HCT116 (cell line): ENCODE data around the gene KNDC1. TPM values are rescaled to one million over a fixed set of nuclear protein-coding genes. Genes with fewer than 3 reads are reported as not detected.

Experiments used
- ATAC-seq: fragments of 200-7000 bp; cut with Tn5 transposase; 2 replicates; pipeline ENCODE4 v1.9.1; 2020; ENCODE audit warnings: mild to moderate bottlenecking, moderate library complexity
- BruUV-seq: library from RNA; stranded (reverse); fragments of 400-500 nt; replicated peaks from 2 replicates; lab custom pipeline; 2021; lab: Mats Ljungman, UMichigan
- CTCF ChIA-PET: fragments of 300-600 bp; sonication (Branson Sonifier 250); formaldehyde crosslinking; loops from one replicate; lab custom pipeline; 2021; ENCODE audit warnings: antibody characterized with exemption; lab: Charles Lee
- POLR2A ChIA-PET: fragments of 300-600, 350-600 bp; sonication (Branson Sonifier 250); formaldehyde crosslinking; loops from one replicate; lab custom pipeline; 2021; ENCODE audit warnings: antibody characterized with exemption; lab: Charles Lee
- RAD21 ChIA-PET, 2 experiments: fragments of 300-600 bp; sonication (Branson Sonifier 250); formaldehyde crosslinking; loops; one replicate each; lab custom pipeline; 2023; ENCODE audit warnings: low total read pairs in 2 of 2; ENCODE audit not compliant: uncharacterized antibody in 2 of 2, unreplicated experiment in 2 of 2, low non-redundant PET in 1 of 2; lab: Charles Lee
- DNase-seq: peaks from one replicate; pipeline ENCODE4 v3.0.0-alpha.2; 2010; ENCODE audit warnings: low read depth, low spot score
- H2AFZ ChIP-seq: fragments of 200-600 bp; shearing (Covaris generic), sonication (generic); 2 replicates; pipeline ENCODE4 v1.6.1; 2017; ENCODE audit warnings: low read depth, mixed run types, mixed read lengths, antibody characterized with exemption, low read length; ENCODE audit not compliant: poor library complexity, severe bottlenecking
- H3K27ac ChIP-seq: 2 replicates; pipeline ENCODE4 v1.5.1; 2012; ENCODE audit warnings: low read depth, low read length
- H3K27me3 ChIP-seq: fragments of 200-600 bp; sonication (generic); 2 replicates; pipeline ENCODE4 v1.6.1; 2016; ENCODE audit warnings: mixed run types, low read length, mixed read lengths; ENCODE audit not compliant: insufficient read depth
- H3K36me3 ChIP-seq, 2 experiments: fragments of 200-500 bp in 1 of 2; fragments of 200-600 bp in 1 of 2; sonication (Bioruptor generic) in 1 of 2; sonication (generic) in 1 of 2; 2 replicates each; pipeline versions ENCODE4 v1.5.1 to v1.6.1; 2014 to 2016; ENCODE audit warnings: low read length in 2 of 2, inconsistent platforms in 1 of 2, mixed read lengths in 1 of 2, mixed run types in 1 of 2; ENCODE audit not compliant: insufficient read depth in 2 of 2, control insufficient read depth in 1 of 2
- H3K4me1 ChIP-seq, 2 experiments: fragments of 200-600 bp in 1 of 2; sonication (generic) in 1 of 2; 2 replicates each; pipeline versions ENCODE4 v1.5.1 to v1.6.1; 2012 to 2017; ENCODE audit warnings: low read length in 2 of 2, inconsistent platforms in 1 of 2, mild to moderate bottlenecking in 1 of 2, mixed read lengths in 1 of 2, mixed run types in 1 of 2, moderate library complexity in 1 of 2; ENCODE audit not compliant: insufficient read depth in 2 of 2, control insufficient read depth in 1 of 2
- H3K4me2 ChIP-seq: fragments of 200-600 bp; sonication (generic); 2 replicates; pipeline ENCODE4 v1.6.1; 2017; ENCODE audit warnings: mixed run types, low read length, mixed read lengths
- H3K4me3 ChIP-seq, 2 experiments: fragments of 200-600 bp in 1 of 2; sonication (generic) in 1 of 2; replicated peaks in 1 of 2; 2 replicates each; pipeline ENCODE4 v1.5.1; 2011 to 2016; ENCODE audit warnings: low read length in 2 of 2, control low read depth in 1 of 2, low read depth in 1 of 2, mild to moderate bottlenecking in 1 of 2, mixed read lengths in 1 of 2, mixed run types in 1 of 2
- H3K79me2 ChIP-seq: fragments of 200-600 bp; sonication (generic); 2 replicates; pipeline ENCODE4 v1.6.1; 2017; ENCODE audit warnings: mild to moderate bottlenecking, mixed run types, low read length, moderate library complexity, mixed read lengths; ENCODE audit not compliant: insufficient read depth
- H3K9ac ChIP-seq: fragments of 200-600 bp; sonication (generic); 2 replicates; pipeline ENCODE4 v1.6.1; 2016; ENCODE audit warnings: low read length, mixed read lengths
- H3K9me2 ChIP-seq: fragments of 200-600 bp; sonication (generic), shearing (Covaris generic); 2 replicates; pipeline ENCODE4 v1.6.1; 2017; ENCODE audit warnings: mixed run types, mild to moderate bottlenecking, moderate library complexity; ENCODE audit not compliant: insufficient read depth
- H3K9me3 ChIP-seq, 2 experiments: fragments of 200-500 bp in 1 of 2; fragments of 200-600 bp in 1 of 2; sonication (Bioruptor generic) in 1 of 2; sonication (generic) in 1 of 2; 2 replicates each; pipeline ENCODE4 v1.6.1; 2014 to 2017; ENCODE audit warnings: low read length in 2 of 2, mixed read lengths in 2 of 2, inconsistent platforms in 1 of 2, low read depth in 1 of 2, mild to moderate bottlenecking in 1 of 2, mixed run types in 1 of 2, moderate library complexity in 1 of 2; ENCODE audit not compliant: control insufficient read depth in 1 of 2, insufficient read depth in 1 of 2
- H4K20me1 ChIP-seq: fragments of 200-600 bp; sonication (generic), shearing (Covaris generic); 2 replicates; pipeline ENCODE4 v1.6.1; 2017; ENCODE audit warnings: mixed run types, mild to moderate bottlenecking, moderate library complexity; ENCODE audit not compliant: insufficient read depth
- CBX3 ChIP-seq: IDR thresholded peaks from 2 replicates; pipeline ENCODE4 v1.6.1; 2012; ENCODE audit warnings: low read depth
- CEBPB ChIP-seq: IDR thresholded peaks from 2 replicates; pipeline ENCODE4 v1.6.1; 2012; ENCODE audit warnings: low read depth
- EGR1 ChIP-seq: IDR thresholded peaks from 2 replicates; pipeline ENCODE4 v1.6.1; 2012; ENCODE audit warnings: low read depth
- ELF1 ChIP-seq: IDR thresholded peaks from 2 replicates; pipeline ENCODE4 v1.6.1; 2012; ENCODE audit warnings: low read depth, borderline replicate concordance
- JUND ChIP-seq: IDR thresholded peaks from 2 replicates; pipeline ENCODE4 v1.6.1; 2012
- POLR2AphosphoS5 ChIP-seq: IDR thresholded peaks from 2 replicates; pipeline ENCODE4 v1.6.1; 2011; ENCODE audit warnings: mild to moderate bottlenecking, low read depth, low read length, moderate library complexity
- SP1 ChIP-seq: IDR thresholded peaks from 2 replicates; pipeline ENCODE4 v1.6.1; 2012; ENCODE audit warnings: low read depth
- SRF ChIP-seq: IDR thresholded peaks from 2 replicates; pipeline ENCODE4 v1.6.1; 2012; ENCODE audit warnings: low read depth
- YY1 ChIP-seq: IDR thresholded peaks from 2 replicates; pipeline ENCODE4 v1.6.1; 2011; ENCODE audit warnings: low read length, low read depth, moderate library complexity, mild to moderate bottlenecking; ENCODE audit not compliant: insufficient replicate concordance; ENCODE audit errors: extremely low read depth
- intact Hi-C: fragments of 100-400 bp; cut with micrococcal nuclease; formaldehyde crosslinking; loops from 2 replicates; pipeline ENCODE4 v1.10.0; 2022
- total RNA-seq: library from RNA; stranded (reverse); gene quantifications from one replicate; pipeline ENCODE4 v1.2.1, GENCODE V29; 2021; ENCODE audit not compliant: unreplicated experiment
- TF ChIP-seq, protein P1 (sequence below), 3 experiments: fragments of 200-600 bp in 1 of 3; sonication (generic) in 1 of 3; IDR thresholded peaks in 2 of 3; conservative IDR thresholded peaks in 1 of 3; 2 replicates each; pipeline ENCODE4 v1.5.1; 2012 to 2017; ENCODE audit warnings: low read depth in 2 of 3, low read length in 2 of 3, antibody characterized with exemption in 1 of 3, borderline replicate concordance in 1 of 3, control low read depth in 1 of 3, mild to moderate bottlenecking in 1 of 3, mixed read lengths in 1 of 3, mixed run types in 1 of 3, moderate library complexity in 1 of 3; ENCODE audit not compliant: insufficient read depth in 1 of 3
- TF ChIP-seq, protein P2 (sequence below): IDR thresholded peaks from 2 replicates; pipeline ENCODE4 v1.6.1; 2012; ENCODE audit warnings: low read depth

Gene KNDC1
- total RNA-seq, 1 experiment from 2014 or later, result 3.6 TPM

DNA sequence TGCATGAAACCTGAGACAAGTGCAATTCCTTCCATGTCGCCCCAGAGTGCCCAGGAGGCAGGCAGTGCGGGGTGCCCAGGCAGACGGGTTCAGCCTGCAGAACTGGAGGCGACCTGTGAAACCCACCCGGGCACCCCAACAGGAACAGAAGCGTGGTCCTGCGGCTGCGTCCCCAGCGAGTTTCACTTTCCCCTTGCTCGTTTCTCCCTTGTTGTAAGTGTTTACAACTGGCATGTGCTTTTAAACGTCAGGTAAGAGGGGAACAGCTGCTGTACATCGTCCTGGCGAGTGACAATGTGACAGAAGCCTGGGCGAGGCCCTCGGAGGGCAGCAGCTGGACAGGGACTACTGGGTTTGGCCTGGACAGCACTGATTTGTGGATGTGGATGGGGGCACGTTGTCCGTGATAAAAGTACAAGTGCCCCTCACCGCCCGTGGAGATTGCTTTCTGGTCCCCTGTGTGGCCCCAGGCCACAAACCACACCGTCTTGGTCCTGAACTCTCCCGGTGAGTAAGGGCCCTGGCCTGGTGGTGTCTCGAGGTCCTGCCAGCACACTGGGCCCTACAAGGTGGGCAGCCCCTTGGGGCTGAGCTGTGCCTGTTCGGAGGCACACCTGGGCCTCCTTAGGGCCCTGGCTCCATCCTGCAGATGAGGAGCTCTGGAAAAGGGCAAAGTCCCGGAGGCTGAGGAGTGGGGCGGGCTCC, 81.6 kb downstream of the KNDC1 start (continued):
- TF ChIP-seq CEBPB (no peak), SP1 (no peak), JUND (no peak), ELF1 (no peak)
- TF ChIP-seq, protein P1, sequence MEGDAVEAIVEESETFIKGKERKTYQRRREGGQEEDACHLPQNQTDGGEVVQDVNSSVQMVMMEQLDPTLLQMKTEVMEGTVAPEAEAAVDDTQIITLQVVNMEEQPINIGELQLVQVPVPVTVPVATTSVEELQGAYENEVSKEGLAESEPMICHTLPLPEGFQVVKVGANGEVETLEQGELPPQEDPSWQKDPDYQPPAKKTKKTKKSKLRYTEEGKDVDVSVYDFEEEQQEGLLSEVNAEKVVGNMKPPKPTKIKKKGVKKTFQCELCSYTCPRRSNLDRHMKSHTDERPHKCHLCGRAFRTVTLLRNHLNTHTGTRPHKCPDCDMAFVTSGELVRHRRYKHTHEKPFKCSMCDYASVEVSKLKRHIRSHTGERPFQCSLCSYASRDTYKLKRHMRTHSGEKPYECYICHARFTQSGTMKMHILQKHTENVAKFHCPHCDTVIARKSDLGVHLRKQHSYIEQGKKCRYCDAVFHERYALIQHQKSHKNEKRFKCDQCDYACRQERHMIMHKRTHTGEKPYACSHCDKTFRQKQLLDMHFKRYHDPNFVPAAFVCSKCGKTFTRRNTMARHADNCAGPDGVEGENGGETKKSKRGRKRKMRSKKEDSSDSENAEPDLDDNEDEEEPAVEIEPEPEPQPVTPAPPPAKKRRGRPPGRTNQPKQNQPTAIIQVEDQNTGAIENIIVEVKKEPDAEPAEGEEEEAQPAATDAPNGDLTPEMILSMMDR (IDR thresholded peaks at IDR 0.05 in 2 of 3, conservative IDR thresholded peaks at IDR 0.05 in 1 of 3; ENCODE audit: borderline replicate concordance in 1 of 3, insufficient read depth in 1 of 3, low read depth in 2 of 3, low read length in 2 of 3), result no peak

DNA sequence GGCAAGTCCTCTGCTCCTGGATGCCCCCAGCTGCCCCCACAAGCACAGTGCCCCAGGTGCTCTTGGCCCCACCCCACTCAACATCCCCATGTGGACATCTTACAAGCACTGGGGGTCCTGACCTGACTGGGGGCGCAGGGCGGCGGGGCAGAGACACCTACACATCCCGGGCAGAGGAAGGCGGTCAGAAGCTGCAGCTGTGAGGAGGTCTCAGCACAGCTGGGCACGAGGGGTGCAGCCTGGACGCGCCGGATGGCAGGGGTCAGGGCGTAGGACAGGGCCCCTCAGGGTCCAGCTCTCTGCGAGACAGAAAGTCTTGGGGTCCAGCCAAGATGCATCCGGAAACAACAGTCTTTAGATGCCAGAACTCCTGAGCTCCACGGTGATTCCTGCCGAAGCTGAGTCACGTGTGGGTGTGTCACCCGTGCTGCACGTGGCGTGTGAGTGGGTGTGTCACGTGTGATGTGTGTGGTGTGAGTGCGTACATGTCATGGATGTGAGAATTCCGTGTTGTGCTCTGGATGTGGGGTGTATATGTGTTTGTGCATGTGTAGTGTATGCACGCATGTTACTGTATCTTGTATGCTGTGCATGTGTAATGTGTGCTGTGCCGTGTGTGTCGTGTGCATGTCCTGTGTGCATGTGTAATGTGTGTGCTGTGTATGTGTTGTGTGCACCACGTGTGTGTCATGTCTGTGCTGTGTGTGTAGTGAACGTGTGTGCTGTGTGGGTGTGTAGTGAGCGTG, 82.8 kb downstream of the KNDC1 start:
- RAD21 ChIA-PET, result no interaction called here
- no peak for DNase-seq
- BruUV-seq, result no TSS peak
- POLR2A ChIA-PET, result no interaction called here
- Histone ChIP-seq H3K79me2 (no peaks in the 10 kb centered on the region), H3K9ac (no peak overlapping the region), H2AFZ (no peak overlapping the region), H3K4me1 (peaks cover 0 to 9% of the 10 kb centered on the region in 2 experiments; a peak in 1 of 4 replicates), H3K4me3 (no peak overlapping the region), H3K4me2 (no peak overlapping the region), H4K20me1 (no peaks in the 10 kb centered on the region), H3K27ac (no peak overlapping the region), H3K36me3 (no peaks in the 10 kb centered on the region), H3K27me3 (no peaks in the 10 kb centered on the region), H3K9me2 (no peaks in the 10 kb centered on the region), H3K9me3 (no peaks in the 10 kb centered on the region)
- CTCF ChIA-PET, result no interaction called here
- intact Hi-C loops, result no loop called here
- TF ChIP-seq CBX3, result no peak
- TF ChIP-seq, protein P2, sequence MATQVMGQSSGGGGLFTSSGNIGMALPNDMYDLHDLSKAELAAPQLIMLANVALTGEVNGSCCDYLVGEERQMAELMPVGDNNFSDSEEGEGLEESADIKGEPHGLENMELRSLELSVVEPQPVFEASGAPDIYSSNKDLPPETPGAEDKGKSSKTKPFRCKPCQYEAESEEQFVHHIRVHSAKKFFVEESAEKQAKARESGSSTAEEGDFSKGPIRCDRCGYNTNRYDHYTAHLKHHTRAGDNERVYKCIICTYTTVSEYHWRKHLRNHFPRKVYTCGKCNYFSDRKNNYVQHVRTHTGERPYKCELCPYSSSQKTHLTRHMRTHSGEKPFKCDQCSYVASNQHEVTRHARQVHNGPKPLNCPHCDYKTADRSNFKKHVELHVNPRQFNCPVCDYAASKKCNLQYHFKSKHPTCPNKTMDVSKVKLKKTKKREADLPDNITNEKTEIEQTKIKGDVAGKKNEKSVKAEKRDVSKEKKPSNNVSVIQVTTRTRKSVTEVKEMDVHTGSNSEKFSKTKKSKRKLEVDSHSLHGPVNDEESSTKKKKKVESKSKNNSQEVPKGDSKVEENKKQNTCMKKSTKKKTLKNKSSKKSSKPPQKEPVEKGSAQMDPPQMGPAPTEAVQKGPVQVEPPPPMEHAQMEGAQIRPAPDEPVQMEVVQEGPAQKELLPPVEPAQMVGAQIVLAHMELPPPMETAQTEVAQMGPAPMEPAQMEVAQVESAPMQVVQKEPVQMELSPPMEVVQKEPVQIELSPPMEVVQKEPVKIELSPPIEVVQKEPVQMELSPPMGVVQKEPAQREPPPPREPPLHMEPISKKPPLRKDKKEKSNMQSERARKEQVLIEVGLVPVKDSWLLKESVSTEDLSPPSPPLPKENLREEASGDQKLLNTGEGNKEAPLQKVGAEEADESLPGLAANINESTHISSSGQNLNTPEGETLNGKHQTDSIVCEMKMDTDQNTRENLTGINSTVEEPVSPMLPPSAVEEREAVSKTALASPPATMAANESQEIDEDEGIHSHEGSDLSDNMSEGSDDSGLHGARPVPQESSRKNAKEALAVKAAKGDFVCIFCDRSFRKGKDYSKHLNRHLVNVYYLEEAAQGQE, result no peak
- TF ChIP-seq POLR2AphosphoS5, result no peak
- TF ChIP-seq EGR1, result no peak
- TF ChIP-seq YY1, result no peak
- TF ChIP-seq CEBPB, result no peak
- TF ChIP-seq SRF, result no peak
- no peak for ATAC-seq
